Testis (tissue), 3 donors: ENCODE results near the gene LYSMD2. TPM values are rescaled to one million over a fixed set of nuclear protein-coding genes. Genes with fewer than 3 reads are reported as not detected.

Experiments
- DNase-seq: peaks from one replicate; pipeline ENCODE4 v3.0.0-alpha.2; 2019
- H3K27ac ChIP-seq, 2 donors: fragments of 200-600 bp; sonication (generic); one replicate each; pipeline ENCODE4 v1.5.1; 2019
- H3K27me3 ChIP-seq: fragments of 200-600 bp; sonication (generic); one replicate; pipeline ENCODE4 v1.5.1; 2019
- H3K36me3 ChIP-seq: fragments of 200-600 bp; sonication (generic); one replicate; pipeline ENCODE4 v1.5.1; 2017; ENCODE audit warnings: low read depth; ENCODE audit errors: missing control alignments
- H3K4me1 ChIP-seq: fragments of 200-600 bp; sonication (generic); one replicate; pipeline ENCODE4 v1.5.1; 2019
- H3K4me3 ChIP-seq, 2 donors: fragments of 200-600 bp; sonication (generic); one replicate each; pipeline ENCODE4 v1.5.1; 2017 to 2019
- H3K9me3 ChIP-seq: fragments of 200-600 bp; sonication (generic); one replicate; pipeline ENCODE4 v1.5.1; 2017
- CTCF ChIP-seq, 3 experiments: fragments of 450-650 bp in 2 of 3; fragments of 200-600 bp in 1 of 3; sonication (generic) in 1 of 3; IDR thresholded peaks; one replicate each; pipeline ENCODE4 v1.5.1; 2016 to 2019; ENCODE audit warnings: antibody characterized with exemption in 3 of 3, mild to moderate bottlenecking in 2 of 3, moderate library complexity in 1 of 3
- POLR2A ChIP-seq: fragments of 450-650 bp; IDR thresholded peaks from one replicate; pipeline ENCODE4 v1.6.1; 2017; ENCODE audit warnings: antibody characterized with exemption, mild to moderate bottlenecking, moderate library complexity
- WGBS, 2 donors: methylation state at CpG; one replicate each; pipeline ENCODE4 v1.1.5; 2018; 5-methylcytosine and 5-hydroxymethylcytosine counted together
- intact Hi-C: fragments of 100-400 bp; cut with DNase I; formaldehyde crosslinking; loops from one replicate; pipeline ENCODE4 v1.15.1; 2023; ENCODE audit warnings: low total_unique reads
- polyA plus RNA-seq: library from polyadenylated mRNA; stranded (reverse); fragments of 350-450 nt; fragmentation: Illumina TruSeq; extraction: RNeasy Lipid Tissue Mini Kit (QIAGEN cat#74804); gene quantifications from one replicate; pipeline ENCODE4 v1.2.3, GENCODE V29; 2014; ENCODE audit warnings: low read depth, low replicate concordance; ENCODE audit not compliant: insufficient read depth
- total RNA-seq, 2 donors: library from RNA; depleted of rRNA; stranded (reverse); fragments of >200 nt; gene quantifications; one replicate each; pipeline ENCODE4 v1.2.3, GENCODE V29; 2016

The LYSMD2 gene
- total and polyA plus RNA-seq, 3 donors from 2014 or later: 18.7 to 21.1 (median 19.9) TPM

GRCh38 chr15:51774916-51775315 lies 37.5 kb upstream of the LYSMD2 start:
- intact Hi-C loops: loop anchor here (5.0 kb wide), 1 partner anchor 128 kb away; no protein-coding TSS in a partner anchor
- 77 to 92% methylated on average over 3 of the region's 3 CpGs for WGBS, 2 donors
- Histone ChIP-seq H3K4me1 (no peaks in the 10 kb centered on the region), H3K9me3 (no peaks in the 10 kb centered on the region), H3K4me3 (no peak overlapping the region), H3K36me3 (no peaks in the 10 kb centered on the region), H3K27ac (no peak overlapping the region), H3K27me3 (no peaks in the 10 kb centered on the region)
- no peak for DNase-seq
- TF ChIP-seq CTCF (IDR thresholded peaks at IDR 0.05): no peak
- TF ChIP-seq POLR2A: no peak

DNA sequence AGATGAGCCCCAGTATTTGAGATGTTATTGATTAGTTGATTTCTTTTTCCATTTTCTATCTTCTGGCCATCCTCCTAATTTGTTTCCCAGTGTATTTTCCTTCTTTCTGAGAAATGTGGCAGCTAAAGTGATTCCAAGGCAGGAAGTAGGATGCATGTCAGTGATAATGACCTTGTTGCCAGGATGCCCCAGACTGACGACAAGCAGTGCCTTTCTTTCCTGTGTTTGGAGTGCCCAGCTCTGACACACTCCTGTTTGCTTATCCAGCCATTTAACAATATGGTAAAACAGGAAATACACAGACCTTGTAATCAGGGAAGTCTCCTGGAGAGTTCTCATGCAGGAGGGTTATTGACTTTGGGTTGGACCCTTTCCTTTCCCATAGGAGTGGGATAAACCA lies 34.3 kb upstream of the LYSMD2 start:
- intact Hi-C loops: loop anchor here (5.0 kb wide), 1 partner anchor 124 kb away; no protein-coding TSS in a partner anchor
- no peak for TF ChIP-seq POLR2A
- no peak for TF ChIP-seq CTCF (IDR thresholded peaks at IDR 0.05)
- H3K36me3 ChIP-seq: no peaks in the 10 kb centered on the region
- H3K4me3 ChIP-seq: no peak overlapping the region
- 70 to 79% methylated on average over 1 of the region's 1 CpG for WGBS, 2 donors
- no peaks in the 10 kb centered on the region for H3K27me3 ChIP-seq
- no peak overlapping the region for H3K27ac ChIP-seq
- H3K4me1 ChIP-seq: no peaks in the 10 kb centered on the region
- no peaks in the 10 kb centered on the region for H3K9me3 ChIP-seq
- no peak for DNase-seq

GRCh38 chr15:51770902-51771301 lies 33.4 kb upstream of the LYSMD2 start:
- H3K27me3 ChIP-seq: no peaks in the 10 kb centered on the region
- no peak overlapping the region for H3K4me3 ChIP-seq
- 76% methylated on average over 3 of the region's 3 CpGs for WGBS, 2 donors
- no peak overlapping the region for H3K27ac ChIP-seq
- H3K4me1 ChIP-seq: no peaks in the 10 kb centered on the region
- DNase-seq: no peak
- H3K36me3 ChIP-seq: no peaks in the 10 kb centered on the region
- intact Hi-C loops: loop anchor here (5.0 kb wide), 1 partner anchor 124 kb away; no protein-coding TSS in a partner anchor
- TF ChIP-seq POLR2A: no peak
- TF ChIP-seq CTCF (IDR thresholded peaks at IDR 0.05): no peak
- H3K9me3 ChIP-seq: no peaks in the 10 kb centered on the region

- H3K4me1 ChIP-seq: no peaks in the 10 kb centered on the region
- WGBS, 2 donors: 77 to 83% methylated on average over 9 of the region's 9 CpGs
- intact Hi-C loops: no loop called here
- no peaks in the 10 kb centered on the region for H3K9me3 ChIP-seq
- no peaks in the 10 kb centered on the region for H3K36me3 ChIP-seq
- DNase-seq: no peak
- H3K4me3 ChIP-seq: no peak overlapping the region
- no peak for TF ChIP-seq CTCF (IDR thresholded peaks at IDR 0.05)
- TF ChIP-seq POLR2A: no peak
- H3K27ac ChIP-seq: no peak overlapping the region
- no peaks in the 10 kb centered on the region for H3K27me3 ChIP-seq
Measured at GRCh38 chr15:51768018-51768417, 30.6 kb upstream of the LYSMD2 start.

DNA sequence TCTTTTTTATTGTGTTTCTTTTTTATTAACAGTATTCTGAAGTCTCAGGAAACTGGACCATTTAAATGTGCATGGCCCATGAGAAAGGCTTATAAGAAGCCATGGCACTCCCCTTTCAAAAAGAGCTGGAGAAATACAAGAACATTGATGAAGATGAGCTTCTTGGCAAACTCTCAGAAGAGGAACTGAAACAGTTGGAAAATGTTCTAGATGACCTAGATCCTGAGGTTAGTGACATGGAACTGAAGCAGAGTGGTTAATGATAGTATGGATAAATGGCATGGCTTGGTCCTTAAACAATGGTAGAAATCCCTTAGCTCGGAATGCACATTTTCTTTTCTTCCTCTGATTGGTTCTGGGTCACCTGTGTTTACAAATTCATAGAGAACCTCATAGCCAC lies 28.9 kb upstream of the LYSMD2 start:
- Histone ChIP-seq H3K36me3 (no peaks in the 10 kb centered on the region), H3K4me1 (no peaks in the 10 kb centered on the region), H3K27me3 (no peaks in the 10 kb centered on the region), H3K9me3 (no peaks in the 10 kb centered on the region), H3K27ac (no peak overlapping the region), H3K4me3 (no peak overlapping the region)
- DNase-seq: no peak
- intact Hi-C loops: no loop called here
- 82 to 91% methylated on average over 1 of the region's 1 CpG for WGBS, 2 donors
- TF ChIP-seq CTCF (IDR thresholded peaks at IDR 0.05) (no peak), POLR2A (no peak)
